ENCODE results near the gene SCO2. TPM values are rescaled to one million over a fixed set of nuclear protein-coding genes. Genes with fewer than 3 reads are reported as not detected.

Gene SCO2
- total and polyA plus RNA-seq, 2 of the 4 experiments (the other 2 are of a cell fraction) = 1.3 to 1.9 TPM

- POLR2A ChIA-PET (ENCODE audit: unreplicated experiment) = no interaction called here
- Histone ChIP-seq H3K36me3 (ENCODE audit: control insufficient read depth, insufficient read depth, low read length) (peaks cover 4% of the 10 kb centered on the region; the same call in 1 of the 2 replicates), H3K4me1 (ENCODE audit: control insufficient read depth, insufficient read depth, low read length) (no peaks in the 10 kb centered on the region)
These were observed 41.8 kb downstream of the SCO2 start for GRCh38 chr22:50483556-50483955.

More at GRCh38 chr22:50483556-50483955, 41.8 kb downstream of the SCO2 start:
- no peak overlapping the region for H3K18ac ChIP-seq (ENCODE audit: low read depth, low read length)
- no peak overlapping the region for H3K9ac ChIP-seq (ENCODE audit: low read depth, low read length)
- H3K9me3 ChIP-seq (ENCODE audit: control insufficient read depth, insufficient read depth, low read length) = no peaks in the 10 kb centered on the region
- DNase-seq (no peak), ATAC-seq (ENCODE audit: low read depth) (no peak)
- no peak overlapping the region for H4K91ac ChIP-seq (ENCODE audit: insufficient read depth, low read depth, low read length)
- H2AK5ac ChIP-seq (ENCODE audit: low read depth, low read length) = no peak overlapping the region
- no peak overlapping the region for H2BK120ac ChIP-seq (ENCODE audit: low read depth, low read length)
- no peak overlapping the region for H3K4me2 ChIP-seq (ENCODE audit: low read depth, low read length)
- no peak overlapping the region for H3K14ac ChIP-seq (replicated peaks; ENCODE audit: low read depth, low read length)
- 81% methylated on average over 6 of the region's 8 CpGs; no CpG with 5 or more reads in 1 of the 2 experiments for WGBS, 2 experiments (ENCODE audit: extremely low coverage in 2 of 2, insufficient read length in 1 of 2)
- intact Hi-C loops (cut with micrococcal nuclease) = no loop called here
- no peaks in the 10 kb centered on the region; the same call in 1 of the 2 replicates for H3K9me1 ChIP-seq (ENCODE audit: insufficient read depth, low read length)
- no peak overlapping the region for H3K4me3 ChIP-seq (ENCODE audit: insufficient read depth, low read depth, low read length)
- H3K27ac ChIP-seq (ENCODE audit: insufficient read depth, low read length) = no peak overlapping the region
- H2AFZ ChIP-seq (replicated peaks; ENCODE audit: low read length, poor library complexity) = no peak overlapping the region
- TF ChIP-seq RCOR1 (IDR thresholded peaks at IDR 0.05; ENCODE audit: insufficient replicate concordance, low read length) (no peak), ELK1 (IDR thresholded peaks at IDR 0.05; ENCODE audit: borderline replicate concordance, low read depth, low read length) (no peak), SMC3 (IDR thresholded peaks at IDR 0.05; ENCODE audit: low read depth, low read length) (no peak)
- no peak overlapping the region for H3K4ac ChIP-seq (ENCODE audit: low read depth, low read length)
- no TSS peak for BruUV-seq (replicated peaks)
- peaks cover 21% of the 10 kb centered on the region for H3K27me3 ChIP-seq (ENCODE audit: control insufficient read depth, insufficient read depth, low read length)
- no peak overlapping the region for H4K5ac ChIP-seq (ENCODE audit: low read depth, low read length)
- in situ Hi-C loops (cut with MboI; ENCODE audit: low sequenced_read_pairs) = no loop called here
- dilution Hi-C loops (cut with HindIII; ENCODE audit: low sequenced_read_pairs, unreplicated experiment) = no loop called here
- CTCF ChIA-PET = no interaction called here
- H2AK9ac ChIP-seq (replicated peaks; ENCODE audit: low read depth, low read length, poor library complexity) = no peak overlapping the region
- H3K23ac ChIP-seq (ENCODE audit: low read depth, low read length) = no peak overlapping the region
- H2BK15ac ChIP-seq (ENCODE audit: low read depth, low read length) = no peak overlapping the region
- no peak overlapping the region for H2BK20ac ChIP-seq (ENCODE audit: low read depth, low read length)
- no peak overlapping the region for H4K8ac ChIP-seq (ENCODE audit: low read depth in 2 of 2, low read length in 2 of 2)
- H3K79me1 ChIP-seq (ENCODE audit: low read depth in 1 of 2, low read length in 2 of 2) = peaks cover 0 to 3% of the 10 kb centered on the region in 2 experiments; a peak in 1 of 4 replicates
- H3K56ac ChIP-seq (ENCODE audit: extremely low read depth, insufficient read depth, low read length) = no peak overlapping the region
- H4K20me1 ChIP-seq (ENCODE audit: insufficient read depth, low read length) = no peaks in the 10 kb centered on the region; the same call in 1 of the 2 replicates
- H2BK5ac ChIP-seq (ENCODE audit: low read depth, low read length, poor library complexity, severe bottlenecking) = no peak overlapping the region
